Neutrophil (primary cell): Measurements from ENCODE around the gene RIMBP2.

ENCODE experiments used
- H3K27ac ChIP-seq: fragments of 200-600 bp; sonication (generic); 2 replicates; pipeline ENCODE4 v1.5.1; 2016; ENCODE audit warnings: mild to moderate bottlenecking, moderate library complexity
- H3K27me3 ChIP-seq: fragments of 200-600 bp; sonication (generic); 2 replicates; pipeline ENCODE4 v1.6.0; 2016; ENCODE audit warnings: mild to moderate bottlenecking
- H3K36me3 ChIP-seq: fragments of 200-600 bp; sonication (generic); 2 replicates; pipeline ENCODE4 v1.5.1; 2017
- H3K4me1 ChIP-seq, 2 experiments: fragments of 200-600 bp in 1 of 2; sonication (generic) in 1 of 2; 1 replicate in 1 of 2; 2 replicates in 1 of 2; pipeline versions ENCODE4 v1.5.1 to v1.6.1; 2013 to 2016; ENCODE audit warnings: low read depth in 1 of 2, low read length in 1 of 2, mild to moderate bottlenecking in 1 of 2, moderate library complexity in 1 of 2; ENCODE audit not compliant: control insufficient read depth in 1 of 2, insufficient read depth in 1 of 2
- H3K4me3 ChIP-seq, 2 experiments: fragments of 200-600 bp in 1 of 2; sonication (generic) in 1 of 2; 1 replicate in 1 of 2; 2 replicates in 1 of 2; pipeline ENCODE4 v1.5.1; 2013 to 2016; ENCODE audit warnings: low read depth in 1 of 2, low read length in 1 of 2, mild to moderate bottlenecking in 1 of 2, moderate library complexity in 1 of 2
- H3K9me3 ChIP-seq: fragments of 200-600 bp; sonication (generic); 2 replicates; pipeline ENCODE4 v1.5.1; 2016
- CTCF ChIP-seq: fragments of 200-600 bp; sonication (generic); IDR thresholded peaks from 2 replicates; pipeline ENCODE4 v1.5.1; 2016; ENCODE audit warnings: antibody characterized with exemption

Gene RIMBP2

DNA sequence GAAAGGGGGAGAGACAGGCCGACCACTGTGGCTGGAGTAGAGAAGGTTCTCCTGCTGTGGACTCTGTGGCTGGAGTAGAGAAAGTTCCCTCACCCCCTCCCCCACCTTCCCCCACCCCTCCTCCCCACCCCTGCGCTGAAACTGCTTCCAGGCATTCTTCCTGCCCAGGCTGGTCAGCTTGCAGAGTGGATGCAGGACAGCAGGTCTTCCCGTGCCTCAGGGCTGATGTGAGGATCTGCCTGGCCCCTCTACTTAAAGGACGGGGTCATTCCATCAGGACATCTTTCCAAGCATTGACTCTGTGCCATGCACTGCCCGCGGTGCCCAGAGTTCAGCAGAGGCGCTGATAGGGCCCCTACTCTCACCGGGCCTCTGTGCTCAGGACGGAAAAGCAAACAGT, 13.2 kb upstream of the RIMBP2 start:
- Histone ChIP-seq H3K27me3 (no peaks in the 10 kb centered on the region), H3K27ac (no peak overlapping the region), H3K36me3 (no peaks in the 10 kb centered on the region), H3K9me3 (no peaks in the 10 kb centered on the region), H3K4me1 (no peaks in the 10 kb centered on the region), H3K4me3 (no peak overlapping the region)
- TF ChIP-seq CTCF = no peak

- Histone ChIP-seq H3K27ac (no peak overlapping the region), H3K4me3 (no peak overlapping the region), H3K27me3 (no peaks in the 10 kb centered on the region), H3K4me1 (no peaks in the 10 kb centered on the region), H3K9me3 (no peaks in the 10 kb centered on the region), H3K36me3 (no peaks in the 10 kb centered on the region)
- no peak for TF ChIP-seq CTCF
These were observed 12.3 kb upstream of the RIMBP2 start for GRCh38 chr12:130728158-130729058.

- TF ChIP-seq CTCF = no peak
- no peaks in the 10 kb centered on the region for H3K9me3 ChIP-seq
- no peaks in the 10 kb centered on the region for H3K36me3 ChIP-seq
- H3K27me3 ChIP-seq = peaks cover 46% of the 10 kb centered on the region
- no peak overlapping the region for H3K27ac ChIP-seq
- H3K4me1 ChIP-seq = no peaks in the 10 kb centered on the region
- no peak overlapping the region for H3K4me3 ChIP-seq
These were observed 3.3 kb upstream of the RIMBP2 start for GRCh38 chr12:130719263-130719859.

DNA sequence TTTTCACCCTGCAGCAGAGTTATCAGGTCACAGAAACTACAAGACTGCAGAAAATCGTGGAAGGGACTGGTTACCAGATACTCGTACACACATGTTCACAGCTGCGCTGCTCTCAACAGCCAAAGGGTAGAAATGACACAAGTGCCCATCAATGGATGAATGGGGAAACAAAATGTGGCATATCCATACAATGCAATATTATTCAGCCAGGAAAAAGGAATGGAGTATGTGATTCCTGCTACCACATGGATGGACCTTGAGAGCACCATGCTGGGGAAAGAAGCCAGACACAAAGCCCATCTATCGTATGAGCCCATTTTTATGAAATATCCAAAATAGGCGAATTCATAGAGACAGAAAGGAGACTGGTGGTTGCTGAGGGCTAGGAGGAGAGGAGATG, 1.7 kb upstream of the RIMBP2 start:
- Histone ChIP-seq H3K27me3 (peaks cover 62% of the 10 kb centered on the region), H3K36me3 (no peaks in the 10 kb centered on the region), H3K9me3 (no peaks in the 10 kb centered on the region), H3K4me3 (no peak overlapping the region), H3K27ac (no peak overlapping the region), H3K4me1 (no peaks in the 10 kb centered on the region)
- TF ChIP-seq CTCF = no peak

DNA sequence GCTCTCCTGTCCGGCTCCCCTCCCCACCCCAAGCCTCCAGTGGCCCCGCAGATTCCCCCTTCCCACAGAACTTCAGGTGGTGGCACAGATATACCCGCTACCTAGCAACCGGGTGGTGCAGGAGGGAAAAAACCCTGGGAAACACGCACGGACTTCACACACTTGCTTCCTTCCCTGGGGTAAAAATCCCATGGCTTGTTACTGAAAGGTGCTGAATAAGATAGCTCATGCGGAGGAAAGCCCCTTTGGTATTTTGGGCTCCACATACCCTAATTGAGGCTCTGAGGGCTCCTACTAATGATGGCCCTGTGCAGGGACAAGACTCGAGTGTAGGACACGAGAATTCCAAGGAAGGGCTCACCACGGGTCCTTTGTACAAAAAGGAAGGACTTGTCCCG, 869 bp upstream of the RIMBP2 start:
- Histone ChIP-seq H3K4me3 (no peak overlapping the region), H3K9me3 (no peaks in the 10 kb centered on the region), H3K4me1 (no peaks in the 10 kb centered on the region), H3K27me3 (peaks cover 70% of the 10 kb centered on the region), H3K27ac (no peak overlapping the region), H3K36me3 (no peaks in the 10 kb centered on the region)
- TF ChIP-seq CTCF = no peak
